Prostate gland (tissue), 2 donors: ENCODE data around the gene CLGN.

ENCODE experiments used
- POLR2A ChIP-seq: fragments of 450-650 bp; IDR thresholded peaks from one replicate; pipeline ENCODE4 v1.6.1; 2016; ENCODE audit warnings: antibody characterized with exemption, mild to moderate bottlenecking
- POLR2AphosphoS5 ChIP-seq: sonication (generic); formaldehyde crosslinking; IDR thresholded peaks from one replicate; pipeline ENCODE4 v1.6.1; 2017; ENCODE audit warnings: antibody characterized with exemption
- TF ChIP-seq, protein P1 (sequence below), 4 experiments: fragments of 200-600 bp in 2 of 4; fragments of 450-650 bp in 2 of 4; sonication (generic) in 2 of 4; IDR thresholded peaks; 1 replicate in 3 of 4; 2 replicates in 1 of 4; pipeline ENCODE4 v1.5.1; 2016 to 2019; ENCODE audit warnings: antibody characterized with exemption in 4 of 4, mild to moderate bottlenecking in 2 of 4, moderate library complexity in 2 of 4

DNA sequence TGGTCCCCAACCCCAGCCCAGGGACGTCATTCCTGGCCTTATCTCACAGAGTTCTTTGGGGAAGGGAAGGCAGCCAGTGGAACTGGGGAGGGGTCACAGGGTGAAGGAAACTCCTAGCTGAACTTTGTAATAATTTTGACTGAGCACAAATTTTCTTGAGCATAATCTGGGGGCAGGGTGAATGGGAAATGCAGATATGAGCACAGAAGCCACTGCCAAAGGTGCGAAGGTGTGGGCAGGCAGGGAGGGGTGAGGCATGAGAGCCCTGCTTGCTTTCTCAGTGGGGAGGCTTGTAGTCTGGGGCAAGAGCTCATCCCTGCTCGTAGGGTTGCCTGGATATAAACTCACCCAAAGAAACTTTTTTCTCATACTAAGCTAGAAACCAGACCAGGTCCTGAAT lies 35.7 kb upstream of the CLGN start:
- TF ChIP-seq POLR2A (no peak), POLR2AphosphoS5 (no peak)
- TF ChIP-seq, protein P1, sequence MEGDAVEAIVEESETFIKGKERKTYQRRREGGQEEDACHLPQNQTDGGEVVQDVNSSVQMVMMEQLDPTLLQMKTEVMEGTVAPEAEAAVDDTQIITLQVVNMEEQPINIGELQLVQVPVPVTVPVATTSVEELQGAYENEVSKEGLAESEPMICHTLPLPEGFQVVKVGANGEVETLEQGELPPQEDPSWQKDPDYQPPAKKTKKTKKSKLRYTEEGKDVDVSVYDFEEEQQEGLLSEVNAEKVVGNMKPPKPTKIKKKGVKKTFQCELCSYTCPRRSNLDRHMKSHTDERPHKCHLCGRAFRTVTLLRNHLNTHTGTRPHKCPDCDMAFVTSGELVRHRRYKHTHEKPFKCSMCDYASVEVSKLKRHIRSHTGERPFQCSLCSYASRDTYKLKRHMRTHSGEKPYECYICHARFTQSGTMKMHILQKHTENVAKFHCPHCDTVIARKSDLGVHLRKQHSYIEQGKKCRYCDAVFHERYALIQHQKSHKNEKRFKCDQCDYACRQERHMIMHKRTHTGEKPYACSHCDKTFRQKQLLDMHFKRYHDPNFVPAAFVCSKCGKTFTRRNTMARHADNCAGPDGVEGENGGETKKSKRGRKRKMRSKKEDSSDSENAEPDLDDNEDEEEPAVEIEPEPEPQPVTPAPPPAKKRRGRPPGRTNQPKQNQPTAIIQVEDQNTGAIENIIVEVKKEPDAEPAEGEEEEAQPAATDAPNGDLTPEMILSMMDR (IDR thresholded peaks at IDR 0.05) = no peak
